ENCODE measurements around the gene HES3.

The HES3 gene

DNA sequence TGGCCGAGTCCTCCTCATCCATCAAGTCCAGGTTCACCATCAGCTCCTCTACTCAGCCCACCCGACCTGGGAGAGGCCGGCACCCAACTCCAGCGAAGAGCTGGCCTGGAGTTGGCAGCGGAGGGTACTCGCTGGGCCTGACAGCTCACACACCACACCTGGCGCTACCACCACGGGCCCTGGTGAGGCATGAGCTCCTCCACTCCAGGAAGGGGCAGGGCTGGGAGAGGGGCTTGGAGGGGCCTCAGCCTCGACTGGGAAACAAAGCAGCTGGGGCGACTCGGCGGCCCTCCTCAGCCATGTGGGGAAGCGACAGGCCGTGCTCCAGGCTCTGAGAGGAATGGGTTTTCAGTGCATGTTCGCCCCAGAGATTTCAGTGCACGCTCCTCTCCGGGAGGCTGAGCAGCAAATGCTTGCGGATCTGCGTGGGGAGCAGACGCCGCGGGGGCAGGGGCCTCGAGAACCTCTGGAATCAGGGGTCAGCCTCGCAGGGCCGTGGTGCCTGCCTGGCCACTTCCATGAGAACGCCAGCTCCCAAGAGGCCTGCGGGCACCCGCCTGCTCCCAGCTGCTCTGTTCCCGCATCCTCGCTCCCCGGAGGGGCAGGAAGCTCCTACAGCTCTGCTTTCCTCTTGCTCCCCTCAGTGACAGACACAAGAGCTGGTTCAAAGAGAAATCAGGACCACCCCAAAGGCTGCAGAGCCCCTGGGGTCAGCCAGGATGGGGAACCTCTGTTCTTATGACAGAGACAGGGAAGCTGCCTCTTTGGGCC, 35.8 kb downstream of the HES3 start:
- no peak for DNase-seq (ENCODE audit: low read depth)

DNA sequence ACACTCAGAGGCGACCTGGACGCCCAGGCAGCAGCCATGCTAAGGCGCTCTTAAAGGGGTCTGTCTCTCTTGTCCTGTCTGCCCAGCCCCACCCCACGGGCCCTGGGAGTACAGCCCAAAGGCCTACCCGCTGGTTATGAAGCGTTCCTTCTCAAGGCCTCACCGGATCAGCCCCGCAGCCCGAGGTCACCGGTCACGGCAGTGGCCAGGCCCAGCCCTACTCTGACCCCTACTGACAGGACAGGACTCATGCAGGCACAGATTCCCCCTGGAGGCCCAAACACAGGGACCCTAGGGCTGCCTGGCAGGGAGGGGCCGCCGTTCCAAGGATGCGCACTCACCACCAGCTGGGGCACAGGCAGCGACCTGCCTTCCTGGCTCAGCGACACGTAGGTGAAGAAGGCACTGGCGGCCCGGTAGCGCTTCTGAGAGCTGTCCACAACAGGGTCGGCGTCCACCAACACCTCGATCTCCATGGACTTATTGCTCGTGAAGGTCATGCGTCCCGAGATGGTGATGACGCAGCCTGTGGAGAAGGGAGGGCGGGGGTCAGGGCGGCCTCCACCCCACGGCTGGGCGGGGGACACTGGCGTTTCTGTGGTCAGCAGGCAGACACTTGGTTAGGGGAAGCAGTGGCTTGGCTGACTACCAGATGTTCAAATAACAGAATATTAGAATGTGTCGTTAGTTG, 36.9 kb downstream of the HES3 start:
- no peak for DNase-seq (ENCODE audit: low read depth)

DNA sequence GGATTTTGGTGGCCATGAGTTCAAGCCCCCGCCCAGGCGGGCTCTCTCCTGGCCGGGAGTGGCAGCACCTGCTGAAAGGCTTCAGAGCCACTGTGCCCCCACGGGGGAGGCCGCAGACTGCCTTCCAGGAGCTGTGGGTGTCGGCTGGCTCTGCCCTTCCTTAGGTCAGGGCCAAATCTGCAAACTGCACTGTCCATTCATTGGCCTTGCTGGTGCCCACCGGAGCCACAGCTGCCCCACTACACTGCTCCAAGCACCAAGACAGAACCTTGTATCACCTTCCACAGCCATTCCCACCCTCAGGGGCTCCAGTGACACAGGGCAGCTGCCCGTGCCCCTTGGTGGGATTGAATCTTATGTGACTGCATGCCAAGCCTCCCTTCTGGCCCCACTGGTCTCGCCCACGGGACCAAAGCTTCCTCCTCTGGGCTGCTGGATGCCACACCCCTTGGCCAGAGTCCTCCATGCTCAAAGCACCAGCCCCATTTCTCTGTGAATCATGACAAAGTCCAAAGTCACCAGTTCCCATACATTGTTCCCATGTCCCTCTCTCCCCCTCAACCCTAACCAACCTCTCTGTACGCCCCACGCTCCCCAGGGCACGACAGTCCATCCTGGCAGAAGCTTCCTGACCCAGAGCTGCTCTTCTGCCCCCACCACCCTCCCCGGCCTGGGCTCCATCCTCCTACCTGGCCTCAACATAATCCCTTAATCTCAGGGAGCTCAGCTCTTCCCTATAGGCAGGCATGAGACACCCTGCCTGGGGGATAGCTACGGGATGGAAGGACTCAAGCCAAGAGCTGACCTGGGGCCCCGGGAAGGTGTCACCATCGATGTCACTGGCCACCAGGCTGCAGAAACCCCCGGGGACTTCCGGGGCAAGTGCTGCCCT, 37.8 kb downstream of the HES3 start:
- no peak for DNase-seq (ENCODE audit: low read depth)

DNA sequence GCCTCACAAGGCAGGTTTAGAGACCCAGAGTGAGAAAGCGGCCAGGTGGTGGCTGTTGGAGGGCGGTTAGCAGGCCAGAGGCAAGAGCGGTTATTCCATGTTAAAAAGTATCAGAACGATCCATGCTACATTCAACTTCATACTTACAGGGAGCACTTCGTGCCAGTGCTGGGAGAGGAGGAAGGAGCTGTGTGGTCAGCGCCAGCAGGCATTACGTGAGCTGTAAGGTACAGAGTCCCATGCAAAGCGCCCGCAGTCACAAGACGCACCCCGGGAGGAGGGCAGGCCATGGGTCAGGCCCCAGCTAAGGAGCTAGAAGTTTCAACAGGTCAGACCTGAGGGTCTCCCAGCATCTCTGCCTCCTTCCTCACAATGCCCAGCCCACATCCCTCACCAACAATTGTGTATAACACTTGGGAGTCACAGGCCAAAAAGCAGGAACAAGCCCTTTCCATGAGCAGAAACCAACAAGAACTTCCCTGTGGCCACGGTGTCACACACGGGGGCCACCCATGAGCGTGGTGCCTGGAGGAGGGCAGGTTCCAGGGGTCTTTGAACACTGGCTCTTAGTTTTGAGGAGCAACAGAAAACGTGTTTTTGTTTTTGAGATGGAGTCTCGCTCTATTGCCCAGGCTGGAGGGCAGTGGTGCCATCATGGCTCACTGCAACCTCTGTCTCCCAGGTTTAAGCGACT, 38.7 kb downstream of the HES3 start:
- DNase-seq (ENCODE audit: low read depth): no peak

DNA sequence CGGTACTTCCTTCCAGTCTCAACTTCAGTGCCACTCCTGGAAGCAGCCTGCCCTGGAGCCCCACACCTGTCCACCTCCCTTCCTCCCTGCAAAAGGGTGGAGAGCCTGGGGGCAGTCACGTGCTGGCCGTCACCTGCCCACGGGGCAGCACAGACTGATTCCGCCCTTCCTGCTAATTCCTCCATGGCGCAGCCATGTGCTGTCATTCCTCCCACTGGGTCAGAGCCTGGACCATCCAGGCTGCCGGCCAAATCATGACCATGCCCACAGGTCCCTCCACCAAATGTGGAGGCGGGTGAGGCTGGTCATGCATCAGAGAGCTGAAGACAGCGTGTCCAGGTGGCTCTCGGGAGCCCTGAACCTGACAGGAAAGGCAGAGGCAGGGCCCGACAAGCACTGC, 41.4 kb downstream of the HES3 start:
- DNase-seq (ENCODE audit: low read depth): no peak

DNA sequence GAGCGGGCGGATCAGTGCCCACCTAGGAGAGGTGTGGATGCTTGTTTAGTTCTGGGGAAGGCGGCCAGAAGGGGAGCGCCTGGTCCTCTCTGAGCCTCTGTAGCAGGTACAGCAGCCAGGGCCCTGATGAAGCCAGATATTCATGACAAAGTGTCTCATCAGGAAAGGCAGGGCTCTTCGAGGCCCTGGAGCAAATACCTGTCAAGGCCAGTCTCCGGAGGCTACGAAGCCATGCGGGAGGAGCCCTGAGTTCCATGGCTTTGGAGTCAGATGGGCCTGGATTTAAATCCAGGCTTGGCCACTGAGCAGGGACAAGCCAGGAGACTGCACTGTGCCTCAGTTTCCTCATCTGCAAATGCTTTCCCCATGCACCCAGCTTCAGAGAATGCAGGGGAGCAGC, 42.3 kb downstream of the HES3 start:
- DNase-seq (ENCODE audit: low read depth): no peak

DNA sequence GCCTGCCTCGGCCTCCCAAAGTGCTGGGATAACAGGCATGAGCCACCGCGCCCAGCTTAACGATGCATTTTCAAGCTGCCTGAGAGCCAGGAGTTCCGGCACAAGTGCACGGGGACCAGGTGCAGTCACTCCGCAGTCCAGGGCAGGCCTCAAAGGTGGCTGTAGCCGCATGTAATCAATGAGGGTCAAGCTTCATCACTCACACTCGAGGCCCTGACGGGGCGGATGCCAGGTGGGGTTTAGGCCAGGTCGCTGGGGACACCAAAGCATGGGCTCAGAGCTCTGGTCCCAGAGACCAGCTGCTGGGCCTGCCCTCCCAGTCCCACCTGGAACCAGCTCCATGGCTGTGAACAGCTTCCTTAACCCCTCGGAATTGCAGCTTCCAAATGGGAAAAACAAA, 43.0 kb downstream of the HES3 start:
- no peak for DNase-seq (ENCODE audit: low read depth)

DNA sequence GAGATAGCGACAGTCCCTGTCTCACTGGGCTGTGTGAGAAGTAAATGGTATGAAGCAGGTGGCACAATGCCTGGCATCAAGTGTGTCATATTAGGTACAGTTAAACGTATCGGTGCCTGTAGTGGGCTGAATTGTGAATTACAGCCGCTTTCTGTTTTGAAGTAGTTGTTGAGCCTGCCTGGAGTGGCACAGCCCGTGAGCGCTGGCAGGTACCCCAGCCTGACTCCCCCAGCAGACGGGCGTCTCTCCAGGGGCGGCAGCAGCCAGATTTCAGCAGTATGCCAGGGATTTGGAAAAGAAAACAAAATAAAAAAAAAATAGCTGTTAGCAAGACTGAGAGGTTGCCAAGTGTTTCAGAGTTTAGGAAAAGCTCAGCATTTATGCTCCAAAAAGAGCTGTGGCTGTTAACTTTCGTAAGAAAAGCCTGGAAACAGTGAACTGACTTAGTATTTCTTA, 43.5 kb downstream of the HES3 start:
- no peak for DNase-seq (ENCODE audit: low read depth)

DNA sequence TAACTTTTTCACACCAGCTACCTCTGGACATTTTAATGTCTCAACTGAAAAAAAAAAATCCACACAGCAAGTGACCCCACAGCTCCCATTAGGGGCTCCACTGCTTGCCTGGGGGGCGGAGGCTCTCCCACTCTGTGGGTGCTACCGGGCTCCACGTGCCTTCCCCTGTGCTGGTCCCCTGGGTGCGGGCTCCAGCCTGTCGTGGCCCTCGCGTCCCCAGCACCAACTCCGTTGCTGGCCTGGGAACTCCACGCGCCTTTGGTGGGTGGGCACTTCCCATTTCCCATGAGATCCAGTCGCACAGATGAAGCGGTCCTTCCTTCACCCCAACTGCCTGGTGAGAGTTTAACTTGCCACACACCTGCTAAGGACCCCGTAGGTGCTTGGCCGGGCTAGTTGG, 44.0 kb downstream of the HES3 start:
- no peak for DNase-seq (ENCODE audit: low read depth)

DNA sequence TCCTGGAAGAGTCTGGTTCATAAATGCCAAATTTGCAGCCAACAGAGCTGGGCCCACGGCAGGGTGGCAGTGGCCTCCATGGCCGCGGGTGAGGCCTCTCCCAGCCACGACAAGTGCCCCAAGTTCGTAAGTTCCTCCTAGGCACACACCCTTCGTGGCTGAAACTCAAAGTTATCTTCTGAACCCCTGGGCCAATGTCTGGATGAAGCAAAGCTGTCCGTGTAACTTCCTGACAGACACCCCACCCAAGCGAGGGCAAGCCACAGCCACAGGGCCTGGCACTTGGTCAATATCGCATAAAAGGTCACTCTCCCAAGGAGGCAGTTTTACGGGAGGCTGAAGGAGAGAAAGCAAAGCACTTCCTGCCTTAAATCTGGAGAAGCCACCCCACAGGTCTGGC, 44.7 kb downstream of the HES3 start:
- no peak for DNase-seq (ENCODE audit: low read depth)

DNA sequence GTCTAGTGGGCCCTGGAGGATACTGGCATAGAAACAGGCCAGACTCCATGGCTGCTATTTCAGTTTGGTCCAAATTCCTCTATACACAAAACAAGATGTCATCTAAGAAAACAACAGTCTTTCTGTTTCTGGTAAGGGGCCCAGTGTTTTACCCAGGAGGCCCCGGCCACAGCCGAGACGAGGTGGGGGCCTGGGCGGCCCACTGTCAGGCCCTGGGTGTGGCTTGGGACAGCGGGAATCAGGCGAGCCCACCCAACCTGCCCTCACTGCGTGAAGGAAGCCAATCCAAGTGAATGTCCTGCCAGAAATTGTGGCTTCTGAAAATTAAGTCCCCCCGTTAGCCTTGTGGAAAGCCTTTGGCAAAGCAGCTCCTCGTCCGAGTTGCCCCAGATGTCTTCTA, 48.1 kb downstream of the HES3 start:
- no peak for DNase-seq (ENCODE audit: low read depth)

DNA sequence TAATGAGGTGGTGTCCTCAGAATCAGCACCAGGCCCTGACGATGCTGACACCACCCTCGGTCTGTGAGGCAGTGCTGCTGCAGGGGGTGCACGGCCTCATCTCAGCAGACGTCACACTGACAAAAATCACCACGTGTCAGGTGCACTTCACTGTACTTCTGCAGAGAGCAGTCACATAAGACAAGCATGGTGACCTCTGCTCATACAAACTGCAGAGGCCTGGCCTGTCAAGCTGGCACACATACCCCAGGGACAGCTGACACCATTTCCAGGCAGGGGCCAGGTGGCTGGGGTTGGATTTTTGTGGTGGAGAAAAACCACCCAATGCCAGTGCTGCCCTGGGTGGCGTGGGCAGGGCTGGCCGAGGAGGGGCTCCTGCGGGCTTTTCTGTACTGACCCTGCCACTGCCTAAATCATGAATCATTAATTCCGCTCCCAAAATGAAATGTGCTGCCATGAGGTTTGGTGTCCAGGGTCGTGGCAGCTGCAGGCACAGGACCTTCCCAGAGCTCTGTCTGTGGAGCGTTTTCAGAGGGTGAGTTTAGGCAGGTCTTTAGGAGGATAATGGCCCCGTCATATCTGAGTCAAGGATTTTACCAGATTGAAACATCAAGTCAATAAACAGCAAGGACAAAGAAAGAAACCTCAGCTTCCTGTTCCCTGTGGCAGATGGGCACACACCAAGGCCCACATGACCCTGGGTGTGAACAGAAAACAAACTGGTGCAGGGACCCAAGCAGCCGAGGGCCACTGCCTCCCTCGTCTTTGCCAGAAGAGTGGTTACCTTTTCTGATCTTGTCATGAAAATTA, 50.3 kb downstream of the HES3 start:
- DNase-seq (ENCODE audit: low read depth): no peak

DNA sequence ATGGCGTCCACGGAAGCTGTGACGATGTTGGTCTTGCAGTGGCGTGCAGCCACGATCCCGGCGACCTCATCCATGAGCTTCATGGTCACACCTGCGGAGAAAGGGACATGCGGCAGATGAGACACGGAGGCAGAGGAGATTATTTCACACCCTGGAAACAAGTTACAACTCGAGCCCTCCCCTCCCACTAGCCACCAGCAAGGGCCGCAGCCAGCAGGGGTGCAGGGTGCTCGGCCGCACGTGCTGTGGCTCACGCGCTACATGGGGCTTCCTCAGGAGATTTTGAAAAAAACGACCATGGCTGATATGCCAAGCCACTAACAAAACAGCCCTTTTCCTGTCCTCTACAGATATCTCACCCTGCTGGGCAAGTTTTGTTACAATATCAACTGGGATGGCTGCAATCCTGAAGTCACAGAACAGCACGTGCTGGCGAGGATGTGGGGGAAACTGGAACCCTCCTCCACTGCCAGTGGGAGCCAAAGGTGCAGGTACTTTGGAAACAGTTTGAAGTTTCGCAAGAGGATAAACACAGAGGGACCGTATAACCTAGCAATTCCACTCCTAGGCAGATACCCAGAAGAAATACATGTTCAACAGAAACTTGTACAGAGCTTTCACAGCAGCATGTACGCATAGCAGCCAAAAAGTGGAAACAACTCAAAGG, 51.0 kb downstream of the HES3 start:
- DNase-seq (ENCODE audit: low read depth): no peak

Measured in CMK (cell line).